ENCODE data around the gene IGSF9B. TPM values are rescaled to one million over a fixed set of nuclear protein-coding genes. Genes with fewer than 3 reads are reported as not detected.

Gene IGSF9B
- total RNA-seq, 1 donor from 2014 or later = 0.24 TPM

GRCh38 chr11:133957900-133958299, 1.1 kb upstream of the IGSF9B start:
- DNase-seq (ENCODE audit: low read depth) = no peak

- no peak for DNase-seq (ENCODE audit: low read depth)
Measured at GRCh38 chr11:133955945-133956421, 785 bp downstream of the IGSF9B start.

- no peak for DNase-seq (ENCODE audit: low read depth)
Measured at GRCh38 chr11:133955081-133955891, 1.5 kb downstream of the IGSF9B start.

GRCh38 chr11:133953999-133954398, 2.8 kb downstream of the IGSF9B start:
- DNase-seq (ENCODE audit: low read depth) = no peak

- no peak for DNase-seq (ENCODE audit: low read depth)
Measured at GRCh38 chr11:133953547-133953946, 3.2 kb downstream of the IGSF9B start.

GRCh38 chr11:133952199-133953190, 4.3 kb downstream of the IGSF9B start:
- no peak for DNase-seq (ENCODE audit: low read depth)

- DNase-seq (ENCODE audit: low read depth) = peak; percentile 26
Measured at GRCh38 chr11:133951327-133952198, 5.2 kb downstream of the IGSF9B start.

GRCh38 chr11:133950874-133951326, 5.9 kb downstream of the IGSF9B start:
- DNase-seq (ENCODE audit: low read depth) = peak; percentile 74

- DNase-seq (ENCODE audit: low read depth) = no peak
Measured at GRCh38 chr11:133950421-133950820, 6.3 kb downstream of the IGSF9B start.

GRCh38 chr11:133949129-133949528, 7.6 kb downstream of the IGSF9B start:
- DNase-seq (ENCODE audit: low read depth) = no peak

GRCh38 chr11:133948711-133949110, 8.1 kb downstream of the IGSF9B start:
- DNase-seq (ENCODE audit: low read depth) = no peak

GRCh38 chr11:133947321-133947756, 9.4 kb downstream of the IGSF9B start:
- peak; percentile 70 for DNase-seq (ENCODE audit: low read depth)

- no peak for DNase-seq (ENCODE audit: low read depth)
Measured at GRCh38 chr11:133946541-133947318, 10.0 kb downstream of the IGSF9B start.

- no peak for DNase-seq (ENCODE audit: low read depth)
Measured at GRCh38 chr11:133946051-133946450, 10.7 kb downstream of the IGSF9B start.

GRCh38 chr11:133945087-133945974, 11.4 kb downstream of the IGSF9B start:
- DNase-seq (ENCODE audit: low read depth) = no peak

GRCh38 chr11:133943950-133944698, 12.6 kb downstream of the IGSF9B start:
- no peak for DNase-seq (ENCODE audit: low read depth)

- DNase-seq (ENCODE audit: low read depth) = no peak
Measured at GRCh38 chr11:133942577-133942976, 14.2 kb downstream of the IGSF9B start.

GRCh38 chr11:133941546-133941945, 15.2 kb downstream of the IGSF9B start:
- DNase-seq (ENCODE audit: low read depth) = no peak

Measured in myocyte (in vitro differentiated cells).